ENCODE results near the gene KCNQ1.

The KCNQ1 gene

GRCh38 chr11:2569731-2570210, 125.0 kb downstream of the KCNQ1 start:
- no peaks in the 10 kb centered on the region for H3K27me3 ChIP-seq
- TF ChIP-seq CTCF (IDR thresholded peaks at IDR 0.05; ENCODE audit: low read depth, low read length): no peak
- DNase-seq: no peak
- no peaks in the 10 kb centered on the region for H3K36me3 ChIP-seq
- no peaks in the 10 kb centered on the region for H3K4me1 ChIP-seq
- H3K4me3 ChIP-seq (ENCODE audit: low read depth, low read length): no peak overlapping the region
- no peaks in the 10 kb centered on the region for H3K9me3 ChIP-seq

- no peaks in the 10 kb centered on the region for H3K27me3 ChIP-seq
- no peak for TF ChIP-seq CTCF (IDR thresholded peaks at IDR 0.05; ENCODE audit: low read depth, low read length)
Observed at GRCh38 chr11:2570211-2570811, 125.5 kb downstream of the KCNQ1 start.

DNA sequence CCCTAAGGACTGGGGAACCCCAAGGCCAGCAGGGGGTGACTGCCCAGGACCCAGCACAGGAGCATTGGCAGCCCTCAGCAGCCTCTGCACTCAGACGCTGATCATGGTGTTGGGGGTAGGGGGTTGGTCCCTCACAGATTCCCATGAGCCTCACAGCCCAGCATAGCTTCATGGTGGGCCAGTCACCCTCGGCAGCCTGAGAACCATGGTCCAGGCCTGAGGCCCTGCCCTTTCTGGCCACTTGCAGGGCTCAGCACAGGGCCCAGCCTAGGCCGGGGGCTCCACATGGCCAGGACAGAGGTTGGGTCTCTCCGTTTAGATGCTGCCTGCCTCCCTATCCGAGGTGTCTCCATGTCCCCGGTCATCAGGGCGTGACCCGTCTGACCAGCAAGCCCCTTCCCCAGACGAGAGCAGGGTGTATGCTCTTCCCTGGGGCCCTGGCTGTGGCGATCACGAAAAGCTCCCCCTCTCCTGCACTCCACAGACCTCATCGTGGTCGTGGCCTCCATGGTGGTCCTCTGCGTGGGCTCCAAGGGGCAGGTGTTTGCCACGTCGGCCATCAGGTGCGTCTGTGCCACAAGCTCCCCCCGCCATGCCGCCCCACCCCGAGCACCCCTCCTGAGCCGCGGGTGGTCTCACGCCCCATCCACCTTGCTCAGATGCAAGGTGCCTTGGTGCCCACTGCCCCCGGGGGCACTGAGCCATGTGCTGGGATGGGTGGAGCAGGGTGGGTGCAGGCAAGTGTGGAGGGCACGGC, 126.2 kb downstream of the KCNQ1 start:
- no peaks in the 10 kb centered on the region for H3K36me3 ChIP-seq
- TF ChIP-seq CTCF (IDR thresholded peaks at IDR 0.05; ENCODE audit: low read depth, low read length): no peak
- no peaks in the 10 kb centered on the region for H3K4me1 ChIP-seq
- no peak for DNase-seq
- no peak overlapping the region for H3K4me3 ChIP-seq (ENCODE audit: low read depth, low read length)
- H3K9me3 ChIP-seq: no peaks in the 10 kb centered on the region
- no peaks in the 10 kb centered on the region for H3K27me3 ChIP-seq

More at GRCh38 chr11:2570211-2570811, 125.5 kb downstream of the KCNQ1 start:
- Histone ChIP-seq H3K4me1 (no peaks in the 10 kb centered on the region), H3K36me3 (no peaks in the 10 kb centered on the region), H3K9me3 (no peaks in the 10 kb centered on the region), H3K4me3 (ENCODE audit: low read depth, low read length) (no peak overlapping the region)
- DNase-seq: no peak

DNA sequence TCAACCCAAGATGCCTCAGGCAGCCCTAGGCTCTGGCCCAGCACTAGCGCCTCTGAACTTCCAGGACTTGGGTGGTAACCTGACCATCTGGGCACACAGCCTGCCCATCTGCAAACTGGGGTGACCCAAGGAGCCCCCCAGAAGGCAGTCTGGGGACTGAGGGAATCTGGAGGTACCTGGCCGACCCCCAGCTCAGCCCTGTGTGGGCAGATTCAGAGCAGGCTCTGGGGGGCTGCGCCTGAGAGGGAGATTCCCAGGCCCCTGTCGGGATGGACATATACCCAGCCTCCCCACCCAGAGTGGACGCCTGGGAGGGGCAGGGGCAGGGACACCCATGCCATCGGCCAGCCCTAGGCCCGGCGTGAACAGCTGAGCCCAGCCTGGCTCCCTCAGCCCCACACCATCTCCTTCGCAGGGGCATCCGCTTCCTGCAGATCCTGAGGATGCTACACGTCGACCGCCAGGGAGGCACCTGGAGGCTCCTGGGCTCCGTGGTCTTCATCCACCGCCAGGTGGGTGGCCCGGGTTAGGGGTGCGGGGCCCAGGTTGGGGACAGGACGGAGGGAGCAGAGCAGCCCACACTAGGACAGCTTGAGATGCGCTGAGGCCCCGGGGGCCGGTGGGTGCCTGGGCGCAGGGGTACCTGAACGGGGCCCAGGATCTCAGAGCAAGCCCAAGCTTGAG, 126.9 kb downstream of the KCNQ1 start:
- TF ChIP-seq CTCF (IDR thresholded peaks at IDR 0.05; ENCODE audit: low read depth, low read length): no peak
- no peak overlapping the region for H3K4me3 ChIP-seq (ENCODE audit: low read depth, low read length)
- H3K4me1 ChIP-seq: no peaks in the 10 kb centered on the region
- H3K36me3 ChIP-seq: no peaks in the 10 kb centered on the region
- DNase-seq: no peak
- H3K27me3 ChIP-seq: no peaks in the 10 kb centered on the region
- no peaks in the 10 kb centered on the region for H3K9me3 ChIP-seq

- Histone ChIP-seq H3K27me3 (no peaks in the 10 kb centered on the region), H3K4me3 (ENCODE audit: low read depth, low read length) (no peak overlapping the region), H3K9me3 (no peaks in the 10 kb centered on the region), H3K4me1 (no peaks in the 10 kb centered on the region), H3K36me3 (no peaks in the 10 kb centered on the region)
- DNase-seq: no peak
- TF ChIP-seq CTCF (IDR thresholded peaks at IDR 0.05; ENCODE audit: low read depth, low read length): no peak
Observed at GRCh38 chr11:2572491-2573239, 127.9 kb downstream of the KCNQ1 start.

All from BE2C (cell line).